Panc1 (cell line): ENCODE results near the gene C3orf22. TPM values are rescaled to one million over a fixed set of nuclear protein-coding genes. Genes with fewer than 3 reads are reported as not detected.

Source experiments
- ATAC-seq: fragments of 200-7000 bp; cut with Tn5 transposase; 2 replicates; pipeline ENCODE4 v1.9.1; 2020; ENCODE audit warnings: mild to moderate bottlenecking, moderate library complexity
- BruUV-seq: library from RNA; stranded (reverse); fragments of 400-500 nt; replicated peaks from 2 replicates; lab custom pipeline; 2021; lab: Mats Ljungman, UMichigan
- CTCF ChIA-PET: fragments of 300-600 bp; sonication (Branson Sonifier 250); formaldehyde crosslinking; loops from one replicate; lab custom pipeline; 2022; ENCODE audit warnings: antibody characterized with exemption; lab: Charles Lee
- POLR2A ChIA-PET: fragments of 300-600 bp; sonication (Branson Sonifier 250); formaldehyde crosslinking; loops from one replicate; lab custom pipeline; 2022; ENCODE audit warnings: antibody characterized with exemption; lab: Charles Lee
- DNase-seq: peaks from one replicate; pipeline ENCODE4 v3.0.0-alpha.2; 2010; ENCODE audit warnings: low read depth, low spot score
- H3K27ac ChIP-seq: 2 replicates; pipeline ENCODE4 v1.5.1; 2011; ENCODE audit warnings: mild to moderate bottlenecking, low read length, inconsistent platforms
- H3K27me3 ChIP-seq: fragments of 200-500 bp; sonication (Bioruptor generic); 2 replicates; pipeline ENCODE4 v1.6.0; 2014; ENCODE audit warnings: low read length, inconsistent platforms; ENCODE audit not compliant: control insufficient read depth, insufficient read depth
- H3K36me3 ChIP-seq: fragments of 200-500 bp; sonication (Bioruptor generic); 2 replicates; pipeline ENCODE4 v1.5.1; 2014; ENCODE audit warnings: inconsistent platforms, mild to moderate bottlenecking, low read length, moderate library complexity; ENCODE audit not compliant: control insufficient read depth, insufficient read depth
- H3K4me1 ChIP-seq: 2 replicates; pipeline ENCODE4 v1.5.1; 2011; ENCODE audit warnings: inconsistent platforms, mild to moderate bottlenecking, low read length, moderate library complexity; ENCODE audit not compliant: control insufficient read depth, insufficient read depth
- H3K4me3 ChIP-seq, 2 experiments: 2 replicates each; pipeline ENCODE4 v1.5.1; 2011 to 2012; ENCODE audit warnings: low read depth in 2 of 2, low read length in 2 of 2, mild to moderate bottlenecking in 2 of 2, inconsistent platforms in 1 of 2, moderate library complexity in 1 of 2
- H3K9me3 ChIP-seq: fragments of 200-500 bp; sonication (Bioruptor generic); 2 replicates; pipeline ENCODE4 v1.5.1; 2014; ENCODE audit warnings: low read depth, mild to moderate bottlenecking, inconsistent platforms, low read length, moderate library complexity; ENCODE audit not compliant: control insufficient read depth, insufficient read depth
- POLR2AphosphoS5 ChIP-seq: IDR thresholded peaks from 2 replicates; pipeline ENCODE4 v1.6.1; 2012; ENCODE audit warnings: mild to moderate bottlenecking, low read depth, low read length, moderate library complexity
- REST ChIP-seq, 2 experiments: IDR thresholded peaks; 2 replicates each; pipeline ENCODE4 v1.6.1; 2011 to 2012; ENCODE audit warnings: low read depth in 2 of 2, control low read depth in 1 of 2, low read length in 1 of 2, mild to moderate bottlenecking in 1 of 2, moderate library complexity in 1 of 2; ENCODE audit not compliant: insufficient read depth in 1 of 2
- SIN3A ChIP-seq: IDR thresholded peaks from 2 replicates; pipeline ENCODE4 v1.6.1; 2012; ENCODE audit warnings: low read depth, mild to moderate bottlenecking, low read length, moderate library complexity, borderline replicate concordance; ENCODE audit not compliant: insufficient read depth
- TCF7L2 ChIP-seq: IDR thresholded peaks from 2 replicates; pipeline ENCODE4 v1.6.1; 2011; ENCODE audit warnings: mild to moderate bottlenecking, low read depth, low read length, inconsistent platforms
- in situ Hi-C: cut with HindIII; loops from 2 replicates; pipeline ENCODE4 v1.10.0; 2016; ENCODE audit warnings: low sequenced_read_pairs, low pct_unique_long_range_greater_than_20kb
- intact Hi-C: fragments of 100-400 bp; cut with micrococcal nuclease; formaldehyde crosslinking; loops from one replicate; pipeline ENCODE4 v1.10.0; 2022; ENCODE audit not compliant: unreplicated experiment
- total RNA-seq: library from RNA; stranded (reverse); gene quantifications from one replicate; pipeline ENCODE4 v1.2.1, GENCODE V29; 2021; ENCODE audit not compliant: unreplicated experiment
- TF ChIP-seq, protein P1 (sequence below): fragments of 450-650 bp; IDR thresholded peaks from 2 replicates; pipeline ENCODE4 v1.5.1; 2017; ENCODE audit warnings: mild to moderate bottlenecking

The C3orf22 gene
- total RNA-seq, 1 experiment from 2014 or later: not detected

- ATAC-seq (peak; percentile 27; the same call in 1 of the 2 replicates), DNase-seq (no peak)
- Histone ChIP-seq H3K27me3 (no peaks in the 10 kb centered on the region), H3K27ac (no peak overlapping the region), H3K36me3 (no peaks in the 10 kb centered on the region), H3K4me3 (no peak overlapping the region), H3K9me3 (no peaks in the 10 kb centered on the region), H3K4me1 (no peaks in the 10 kb centered on the region)
- TF ChIP-seq REST (IDR thresholded peaks at IDR 0.05; ENCODE audit: insufficient read depth in 1 of 2, low read depth in 2 of 2, low read length in 1 of 2) (no peak), TCF7L2 (no peak), POLR2AphosphoS5 (no peak), SIN3A (no peak)
- TF ChIP-seq, protein P1, sequence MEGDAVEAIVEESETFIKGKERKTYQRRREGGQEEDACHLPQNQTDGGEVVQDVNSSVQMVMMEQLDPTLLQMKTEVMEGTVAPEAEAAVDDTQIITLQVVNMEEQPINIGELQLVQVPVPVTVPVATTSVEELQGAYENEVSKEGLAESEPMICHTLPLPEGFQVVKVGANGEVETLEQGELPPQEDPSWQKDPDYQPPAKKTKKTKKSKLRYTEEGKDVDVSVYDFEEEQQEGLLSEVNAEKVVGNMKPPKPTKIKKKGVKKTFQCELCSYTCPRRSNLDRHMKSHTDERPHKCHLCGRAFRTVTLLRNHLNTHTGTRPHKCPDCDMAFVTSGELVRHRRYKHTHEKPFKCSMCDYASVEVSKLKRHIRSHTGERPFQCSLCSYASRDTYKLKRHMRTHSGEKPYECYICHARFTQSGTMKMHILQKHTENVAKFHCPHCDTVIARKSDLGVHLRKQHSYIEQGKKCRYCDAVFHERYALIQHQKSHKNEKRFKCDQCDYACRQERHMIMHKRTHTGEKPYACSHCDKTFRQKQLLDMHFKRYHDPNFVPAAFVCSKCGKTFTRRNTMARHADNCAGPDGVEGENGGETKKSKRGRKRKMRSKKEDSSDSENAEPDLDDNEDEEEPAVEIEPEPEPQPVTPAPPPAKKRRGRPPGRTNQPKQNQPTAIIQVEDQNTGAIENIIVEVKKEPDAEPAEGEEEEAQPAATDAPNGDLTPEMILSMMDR: no peak
- ChIA-PET POLR2A (interaction anchor here (0.6 kb wide), 1 partner anchor 78 kb away, joined by 4 read pairs; no protein-coding TSS in a partner anchor), CTCF (interaction anchor here (0.6 kb wide), 1 partner anchor 358 kb away, joined by 3 read pairs; no protein-coding TSS in a partner anchor)
- intact Hi-C loops: no loop called here
- in situ Hi-C loops: no loop called here
- BruUV-seq: no TSS peak
Observed at GRCh38 chr3:126512916-126513650, 45.6 kb downstream of the C3orf22 start.

DNA sequence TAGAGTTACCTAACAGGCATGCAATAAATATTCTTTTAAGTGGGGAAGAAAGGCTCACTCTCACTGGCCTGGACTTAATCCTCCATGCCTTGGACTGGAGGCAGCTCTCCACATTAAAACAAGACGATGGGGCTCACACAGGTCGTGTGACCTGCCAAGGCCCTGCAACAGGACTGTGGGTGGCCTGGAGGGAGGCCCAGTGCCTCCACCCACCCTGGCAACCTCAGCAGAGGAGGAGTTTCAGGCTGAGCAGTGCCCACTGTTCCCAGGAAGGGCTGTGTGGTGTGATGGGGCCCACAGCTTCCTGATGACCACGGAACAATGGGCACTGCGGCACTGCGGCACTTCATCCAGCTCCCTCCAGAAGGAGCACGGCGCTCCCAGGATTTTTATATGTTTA is 46.7 kb downstream of the C3orf22 start:
- in situ Hi-C loops: no loop called here
- BruUV-seq: no TSS peak

More for the DNA sequence above, 46.7 kb downstream of the C3orf22 start:
- TF ChIP-seq TCF7L2: no peak
- TF ChIP-seq, protein P1: no peak
- TF ChIP-seq POLR2AphosphoS5: no peak
- no peaks in the 10 kb centered on the region for H3K4me1 ChIP-seq
- ATAC-seq (no peak), DNase-seq (no peak)
- no peaks in the 10 kb centered on the region for H3K36me3 ChIP-seq
- no peak overlapping the region for H3K4me3 ChIP-seq
- H3K9me3 ChIP-seq: no peaks in the 10 kb centered on the region
- ChIA-PET CTCF (interaction anchor here (0.6 kb wide), 1 partner anchor 838 kb away, joined by 3 read pairs; no protein-coding TSS in a partner anchor), POLR2A (no interaction called here)
- intact Hi-C loops: no loop called here
- no peaks in the 10 kb centered on the region for H3K27me3 ChIP-seq
- H3K27ac ChIP-seq: no peak overlapping the region
